ENCODE data around the gene C11orf68. TPM values are rescaled to one million over a fixed set of nuclear protein-coding genes. Genes with fewer than 3 reads are reported as not detected.

Gene C11orf68
- total and polyA plus RNA-seq, 10 of the 15 experiments (the other 5 are each of a cell fraction or from before 2014, with no cell fraction given) = 3.0 to 25.4 (median 16.7) TPM

GRCh38 chr11:65884716-65885092 lies 34.2 kb downstream of the C11orf68 start (continued):
- TF ChIP-seq HDAC2 (IDR thresholded peaks at IDR 0.05) = no peak
- TF ChIP-seq PAX5 (IDR thresholded peaks at IDR 0.05; ENCODE audit: borderline replicate concordance, low read depth, low read length) = 0 out of 2 replicates have a peak, but pooled peaks have one; percentile 6
- no peak for TF ChIP-seq NFXL1 (IDR thresholded peaks at IDR 0.05; ENCODE audit: borderline replicate concordance)
- peak; percentile 19; the same call in 1 of the 2 replicates for TF ChIP-seq LARP7 (IDR thresholded peaks at IDR 0.05)
- TF ChIP-seq CEBPB (IDR thresholded peaks at IDR 0.05; ENCODE audit: borderline replicate concordance in 1 of 2, low read depth in 2 of 2, low read length in 2 of 2) = no peak
- peak; percentile 61; the same call in 1 of the 2 replicates for TF ChIP-seq NFYB (IDR thresholded peaks at IDR 0.05; ENCODE audit: insufficient read depth, low read depth, low read length)
- TF ChIP-seq DPF2 (IDR thresholded peaks at IDR 0.05) = 0 out of 2 replicates have a peak, but pooled peaks have one; percentile 3
- no peak for TF ChIP-seq ATF7 (IDR thresholded peaks at IDR 0.05; ENCODE audit: low read depth)
- TF ChIP-seq RAD21 (IDR thresholded peaks at IDR 0.05; ENCODE audit: insufficient read depth, low read depth, low read length) = peak; percentile 93
- TF ChIP-seq SMARCA5 (IDR thresholded peaks at IDR 0.05) = peak; percentile 86
- no peak for TF ChIP-seq MEF2B (IDR thresholded peaks at IDR 0.05; ENCODE audit: partially characterized antibody, poor library complexity, severe bottlenecking)
- no peak for TF ChIP-seq JUND (IDR thresholded peaks at IDR 0.05; ENCODE audit: low read depth, low read length)
- peak; percentile 60; the same call in 1 of the 2 replicates for TF ChIP-seq CHD2 (IDR thresholded peaks at IDR 0.05; ENCODE audit: borderline replicate concordance, low read depth, low read length)
- no peak for TF ChIP-seq ZNF217 (IDR thresholded peaks at IDR 0.05)
- no peak for TF ChIP-seq CUX1 (IDR thresholded peaks at IDR 0.05; ENCODE audit: insufficient replicate concordance, low read depth, low read length)
- no peak for TF ChIP-seq ZBTB4 (CRISPR knock-in tag; IDR thresholded peaks at IDR 0.05)
- no peak for TF ChIP-seq ZSCAN29 (IDR thresholded peaks at IDR 0.05)
- no peak for TF ChIP-seq IRF3 (IDR thresholded peaks at IDR 0.05)
- TF ChIP-seq ZNF24 (IDR thresholded peaks at IDR 0.05) = no peak
- TF ChIP-seq ATF3 (IDR thresholded peaks at IDR 0.05; ENCODE audit: borderline replicate concordance, extremely low read depth, low read depth, low read length) = peak; percentile 27; the same call in 1 of the 2 replicates
- no peak for TF ChIP-seq HDAC6 (IDR thresholded peaks at IDR 0.05; ENCODE audit: unreplicated experiment)
- no peak for TF ChIP-seq ZZZ3 (IDR thresholded peaks at IDR 0.05; ENCODE audit: control insufficient read depth, insufficient read length, low read depth)
- TF ChIP-seq ZNF622 (IDR thresholded peaks at IDR 0.05) = no peak

Measured in GM12878 (cell line).